Iris pigment epithelial cell (primary cell): ENCODE results near the gene ATP2B2.

Source experiments
- DNase-seq: peaks from one replicate; pipeline ENCODE4 v3.0.0-alpha.2; 2011; ENCODE audit warnings: low read depth

The ATP2B2 gene

DNA sequence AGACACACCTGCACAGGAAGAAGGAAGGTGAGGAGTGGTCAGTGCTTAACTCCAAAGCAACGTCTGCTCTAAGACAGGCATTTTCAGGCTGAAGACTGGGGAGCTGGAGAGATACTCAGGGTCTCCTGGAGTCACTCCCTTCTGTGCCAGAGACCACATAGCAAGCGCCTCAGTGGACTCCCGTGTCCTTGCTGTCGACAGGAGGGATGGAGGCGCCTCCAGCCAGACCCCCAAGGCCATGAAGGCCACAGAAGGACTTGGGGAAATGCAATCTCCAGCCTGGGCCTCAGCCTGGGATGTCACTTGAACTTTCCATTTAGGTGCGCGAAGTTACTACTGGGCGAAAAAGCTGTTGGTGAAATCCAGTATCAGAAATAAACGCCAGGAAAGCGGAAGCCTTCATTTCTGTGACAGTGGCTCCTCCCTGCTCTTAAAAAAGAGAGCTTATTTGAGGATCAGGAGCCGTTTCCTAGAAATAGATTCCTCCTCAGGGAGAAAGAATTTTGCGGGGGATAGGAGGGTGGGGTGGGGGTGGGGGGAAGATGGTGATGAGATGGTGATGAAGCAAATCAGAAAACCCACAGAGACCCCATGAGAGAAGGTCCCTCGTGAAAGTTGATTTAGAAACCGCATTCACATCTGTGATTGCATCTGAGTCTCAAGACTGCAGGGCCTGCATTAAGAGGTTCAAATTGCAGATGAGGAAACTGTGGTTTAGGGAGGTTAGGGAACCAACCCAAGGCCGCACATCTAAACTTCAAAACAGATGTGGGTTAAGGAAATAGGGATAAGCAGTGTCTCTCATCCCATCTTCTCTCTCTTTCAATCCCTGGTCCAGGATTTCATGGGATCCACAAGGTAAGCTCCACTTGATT is 78.8 kb downstream of the ATP2B2 start:
- no peak for DNase-seq

GRCh38 chr3:10423171-10423882 is 82.1 kb downstream of the ATP2B2 start:
- DNase-seq, result no peak

GRCh38 chr3:10421996-10422395 is 83.4 kb downstream of the ATP2B2 start:
- no peak for DNase-seq

- DNase-seq, result no peak
Measured at GRCh38 chr3:10420745-10421475, 84.5 kb downstream of the ATP2B2 start.

DNA sequence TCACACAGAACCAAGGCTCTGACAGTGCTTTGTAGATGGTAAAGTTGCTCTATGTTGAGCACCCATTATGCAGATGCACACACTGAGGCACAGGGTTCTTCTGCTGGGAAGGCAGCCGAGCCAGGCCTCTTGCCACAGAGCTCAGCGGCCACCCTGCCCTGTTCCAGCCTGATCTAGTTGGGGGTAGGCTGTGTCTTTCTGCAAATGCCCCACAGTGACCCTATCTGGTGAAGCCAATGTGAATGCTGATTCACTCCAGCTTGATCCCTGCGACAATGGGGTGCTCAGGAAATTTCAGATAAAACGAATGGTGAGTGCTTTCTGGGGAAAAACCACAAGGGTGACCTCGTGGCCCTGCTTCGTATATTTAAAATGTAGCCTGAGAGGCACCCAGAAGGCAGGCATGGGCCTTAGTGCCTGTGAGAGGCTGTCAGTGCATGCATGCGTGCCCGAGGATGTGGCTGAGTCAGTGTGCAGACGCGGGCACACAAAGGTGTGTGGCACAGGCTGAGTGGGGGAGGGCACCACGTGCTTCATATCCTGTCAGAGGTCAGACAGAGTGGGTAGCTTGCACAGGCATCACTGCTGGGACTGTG is 85.7 kb downstream of the ATP2B2 start:
- DNase-seq, result no peak

- DNase-seq, result peak; percentile 28
Measured at GRCh38 chr3:10417847-10418246, 87.5 kb downstream of the ATP2B2 start.

- DNase-seq, result no peak
Measured at GRCh38 chr3:10416730-10417300, 88.6 kb downstream of the ATP2B2 start.

DNA sequence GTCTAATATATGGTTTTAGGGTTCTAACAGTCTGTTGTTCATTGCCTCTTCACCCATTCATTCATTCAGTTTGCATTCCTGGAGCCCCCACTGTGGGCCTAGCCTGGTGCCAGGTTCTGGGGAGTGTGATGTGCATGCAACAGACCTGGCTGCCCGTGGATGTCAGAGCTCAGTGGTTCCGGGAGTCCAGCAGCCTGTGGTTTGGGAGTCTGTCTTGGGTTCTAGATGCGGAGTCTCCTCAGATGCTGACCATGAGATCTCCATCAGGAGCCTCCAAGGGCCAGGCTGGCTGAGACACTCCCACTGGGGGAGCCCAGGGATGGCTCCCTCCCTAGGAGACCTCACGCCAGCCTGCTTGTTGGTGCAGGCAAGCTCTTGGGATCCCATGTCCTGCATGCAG is 92.3 kb downstream of the ATP2B2 start:
- no peak for DNase-seq

DNA sequence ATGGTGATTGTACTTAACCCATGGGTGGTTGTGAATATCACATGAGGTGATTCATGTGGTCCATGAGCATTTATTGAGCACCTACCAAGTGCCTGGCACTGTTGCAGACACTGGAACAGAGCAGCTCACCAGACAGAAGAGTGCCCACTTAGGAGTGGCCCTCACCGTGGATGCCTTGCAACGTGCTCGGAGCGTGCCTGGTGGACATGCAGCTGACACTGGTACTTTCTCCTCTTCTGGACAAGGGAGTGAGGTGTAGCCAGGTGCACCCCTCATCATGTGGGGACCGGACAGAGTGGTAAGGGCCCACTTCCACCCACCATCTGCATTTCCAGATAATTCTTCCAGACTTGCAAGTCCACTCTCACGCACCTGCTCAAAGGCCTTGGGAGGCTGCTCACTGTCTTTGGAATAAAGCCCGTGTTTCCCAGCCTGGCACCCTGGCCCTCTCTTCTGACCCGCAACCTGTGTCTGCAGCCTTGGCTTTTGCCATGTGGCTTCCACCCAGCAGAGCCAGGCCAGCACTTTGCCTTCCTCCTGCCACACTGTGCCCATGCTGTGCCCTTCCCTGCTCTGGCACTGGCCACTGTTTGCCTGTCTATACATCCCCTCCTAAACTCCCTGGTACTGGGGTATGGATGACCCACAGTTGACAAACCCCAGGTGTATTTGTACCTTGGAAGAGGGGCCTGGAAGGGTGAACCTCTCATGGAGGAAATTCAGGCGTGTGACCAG is 93.6 kb downstream of the ATP2B2 start:
- no peak for DNase-seq

- DNase-seq, result no peak
Measured at GRCh38 chr3:10410383-10411002, 94.9 kb downstream of the ATP2B2 start.

DNA sequence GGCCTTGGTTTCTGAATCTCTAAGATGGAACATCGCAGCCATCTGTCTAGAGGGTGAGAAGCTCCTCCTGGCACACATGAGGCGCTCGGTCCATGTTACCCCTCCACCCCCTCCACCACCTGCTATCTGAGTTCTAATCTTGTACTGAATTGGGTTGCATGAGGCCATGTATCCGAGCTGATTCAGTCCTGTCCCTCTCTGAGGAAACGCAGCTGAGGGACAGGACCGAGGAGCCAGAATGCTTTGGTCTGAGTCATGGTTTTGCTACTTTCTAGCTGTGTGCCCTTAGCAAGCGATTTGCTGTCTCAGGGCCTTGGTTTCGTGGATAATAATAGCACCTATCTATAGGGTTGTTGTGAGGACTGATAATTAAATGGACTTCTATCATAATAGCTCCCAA is 96.7 kb downstream of the ATP2B2 start:
- DNase-seq, result peak; percentile 7

- no peak for DNase-seq
Measured at GRCh38 chr3:10407361-10407760, 98.0 kb downstream of the ATP2B2 start.

- DNase-seq, result no peak
Measured at GRCh38 chr3:10406414-10406813, 99.0 kb downstream of the ATP2B2 start.

- DNase-seq, result no peak
Measured at GRCh38 chr3:10405816-10406215, 99.6 kb downstream of the ATP2B2 start.

DNA sequence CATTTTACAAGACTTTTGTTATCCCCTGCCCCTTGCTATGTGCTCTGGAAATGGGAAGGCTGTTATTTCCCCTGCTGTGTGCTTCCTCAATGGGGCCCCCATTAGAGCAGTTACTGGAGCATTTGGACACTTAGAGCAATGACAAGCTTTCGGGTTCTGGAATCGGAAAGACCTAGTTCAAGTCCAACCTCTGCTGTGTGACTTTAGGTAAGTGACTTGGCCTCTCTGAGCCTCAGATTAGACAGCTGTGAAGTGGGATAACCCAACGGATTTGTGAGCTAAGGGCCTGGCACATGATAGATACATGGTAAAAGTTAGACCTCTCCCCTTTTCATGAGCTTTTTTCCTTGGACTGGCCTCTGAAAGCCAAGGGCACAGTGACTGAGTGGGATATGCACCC is 100.5 kb downstream of the ATP2B2 start:
- DNase-seq, result no peak

GRCh38 chr3:10404377-10404776 is 101.0 kb downstream of the ATP2B2 start:
- no peak for DNase-seq

DNA sequence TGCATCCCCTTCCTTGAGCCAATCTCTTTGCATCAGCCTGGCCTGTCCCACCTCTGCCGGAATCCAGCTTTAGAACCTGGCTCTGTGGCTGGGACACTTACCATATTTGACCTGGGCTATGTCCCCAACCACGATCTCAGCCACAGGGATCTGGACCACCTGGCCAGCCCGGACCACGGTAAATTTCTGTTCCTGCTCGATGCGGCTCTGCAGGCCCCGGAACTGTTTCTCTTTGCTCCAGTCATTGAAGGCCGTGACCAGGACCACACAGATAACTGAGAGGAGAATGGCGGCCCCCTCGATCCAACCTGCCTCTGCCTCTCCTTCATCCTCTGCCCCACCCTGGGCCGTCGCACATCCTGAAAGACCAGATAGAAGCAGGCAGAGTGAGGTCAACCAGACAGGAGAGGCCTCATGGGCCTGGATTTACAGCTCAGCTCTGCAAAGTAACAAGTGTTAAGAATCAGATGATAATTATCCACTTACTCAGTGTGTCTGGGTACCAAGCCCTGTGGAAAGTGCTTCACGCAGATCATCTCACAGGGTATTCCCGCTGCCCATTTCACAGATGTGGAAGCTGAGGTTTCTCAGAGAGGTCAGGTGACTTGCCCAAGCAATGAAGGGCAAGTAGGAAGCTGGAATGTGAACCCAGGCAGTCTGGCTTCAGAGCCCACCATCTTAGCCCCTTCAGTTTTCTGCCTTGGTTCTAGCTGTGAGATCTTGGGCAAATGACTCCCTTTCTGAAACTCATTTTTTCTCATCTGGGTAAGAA is 103.2 kb downstream of the ATP2B2 start:
- no peak for DNase-seq

DNA sequence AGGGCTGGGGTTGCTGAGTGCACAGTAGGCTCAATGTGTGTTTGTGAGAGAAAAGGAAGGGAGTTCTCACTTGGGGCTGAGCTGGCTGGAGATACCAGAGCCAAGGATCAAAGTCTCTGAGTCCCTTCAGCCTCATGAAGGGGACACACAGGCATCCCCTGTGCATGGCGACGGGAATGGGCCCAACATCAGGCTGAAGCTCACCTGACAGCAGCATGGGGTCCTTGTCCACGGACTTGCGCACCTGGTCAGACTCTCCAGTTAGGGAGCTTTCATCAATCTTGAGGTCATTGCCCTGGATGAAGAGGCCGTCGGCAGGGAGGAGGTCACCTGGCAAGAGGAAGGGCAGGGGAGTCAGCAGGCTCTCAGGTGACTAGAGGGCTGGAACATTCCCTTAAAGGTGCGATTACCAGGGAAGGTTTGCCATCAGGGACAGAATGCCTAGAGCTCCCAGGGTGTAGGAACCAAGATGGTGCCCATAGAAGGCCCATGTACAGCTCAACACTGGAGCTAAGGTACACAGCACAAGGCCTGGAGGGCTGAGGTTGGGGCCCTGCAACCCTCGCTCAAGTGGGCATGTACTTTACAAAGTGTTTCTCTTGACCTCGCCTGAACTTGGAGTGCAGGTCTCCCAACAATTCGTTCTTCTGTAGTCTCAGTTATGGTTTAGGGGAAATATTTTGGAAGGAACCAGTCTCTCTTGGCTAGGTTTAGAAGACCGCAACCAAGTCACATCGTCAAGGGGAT is 104.5 kb downstream of the ATP2B2 start:
- DNase-seq, result no peak

DNA sequence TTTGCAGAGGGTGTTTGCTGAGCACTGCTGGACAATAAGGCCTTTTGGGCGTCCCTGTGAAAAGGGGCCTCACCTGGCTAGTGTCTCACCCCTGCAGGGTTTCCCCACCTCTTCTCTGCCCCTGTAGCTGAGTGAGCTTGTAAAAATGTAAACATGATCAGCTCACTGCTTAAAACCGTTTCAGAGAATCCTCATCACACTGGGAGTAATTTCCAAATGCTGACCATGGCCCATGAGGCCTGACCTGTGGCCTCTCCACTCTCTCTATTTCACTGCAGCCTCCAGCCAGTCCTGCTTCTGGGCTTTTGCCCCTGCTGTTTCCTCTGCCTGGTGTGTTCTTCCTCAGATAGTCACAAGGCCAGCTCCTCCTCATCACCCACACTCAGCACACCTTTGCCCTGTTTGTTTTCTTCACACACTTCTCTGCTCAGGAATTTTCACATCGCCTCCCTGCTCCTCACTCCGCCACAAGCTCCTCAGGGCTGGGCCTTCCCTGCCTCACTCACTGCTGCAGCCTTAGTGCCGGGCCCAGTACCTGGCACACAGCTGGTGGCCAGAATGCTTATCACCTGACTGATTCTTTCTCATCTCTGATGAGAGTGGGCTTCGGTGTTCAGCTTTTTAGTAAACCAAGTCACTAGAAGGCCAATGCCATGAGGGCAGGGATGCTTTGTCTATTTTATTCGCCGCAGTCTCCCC is 105.2 kb downstream of the ATP2B2 start:
- DNase-seq, result no peak
